HL-60 (cell line): ENCODE data around the gene DNMT1.

Source experiments
- DNase-seq, 2 experiments: peaks; one replicate each; pipeline ENCODE4 v3.0.0-alpha.2; 2010 to 2020; ENCODE audit warnings: low read depth in 1 of 2, low spot score in 1 of 2
- H3K27ac ChIP-seq: fragments of 250-450 bp; sonication (Bioruptor Pico); replicated peaks from 2 replicates; pipeline ENCODE4 v1.5.1; 2020; ENCODE audit warnings: mild to moderate bottlenecking, moderate library complexity
- H3K27me3 ChIP-seq: fragments of 250-450 bp; sonication (Bioruptor Pico); 2 replicates; pipeline ENCODE4 v1.5.1; 2021; ENCODE audit warnings: mild to moderate bottlenecking, moderate library complexity; ENCODE audit not compliant: insufficient read depth, poor library complexity, severe bottlenecking
- H3K4me3 ChIP-seq: replicated peaks from 2 replicates; pipeline ENCODE4 v1.5.1; 2011; ENCODE audit warnings: mild to moderate bottlenecking, control low read depth, low read length; ENCODE audit not compliant: insufficient read depth
- GABPA ChIP-seq: IDR thresholded peaks from 2 replicates; pipeline ENCODE4 v1.6.1; 2012; ENCODE audit warnings: low read depth
- POLR2AphosphoS5 ChIP-seq: IDR thresholded peaks from 2 replicates; pipeline ENCODE4 v1.6.1; 2012; ENCODE audit warnings: low read depth
- SPI1 ChIP-seq: IDR thresholded peaks from 2 replicates; pipeline ENCODE4 v1.6.1; 2012; ENCODE audit warnings: low read depth, mild to moderate bottlenecking, borderline replicate concordance
- TF ChIP-seq, protein P1 (sequence below): IDR thresholded peaks from one replicate; pipeline ENCODE4 v1.5.1; 2011; ENCODE audit warnings: low read length, control low read depth, inconsistent platforms; ENCODE audit not compliant: insufficient read depth
- TF ChIP-seq, protein P2 (sequence below): IDR thresholded peaks from 2 replicates; pipeline ENCODE4 v1.6.1; 2012; ENCODE audit warnings: low read depth; ENCODE audit not compliant: insufficient replicate concordance

The DNMT1 gene

DNA sequence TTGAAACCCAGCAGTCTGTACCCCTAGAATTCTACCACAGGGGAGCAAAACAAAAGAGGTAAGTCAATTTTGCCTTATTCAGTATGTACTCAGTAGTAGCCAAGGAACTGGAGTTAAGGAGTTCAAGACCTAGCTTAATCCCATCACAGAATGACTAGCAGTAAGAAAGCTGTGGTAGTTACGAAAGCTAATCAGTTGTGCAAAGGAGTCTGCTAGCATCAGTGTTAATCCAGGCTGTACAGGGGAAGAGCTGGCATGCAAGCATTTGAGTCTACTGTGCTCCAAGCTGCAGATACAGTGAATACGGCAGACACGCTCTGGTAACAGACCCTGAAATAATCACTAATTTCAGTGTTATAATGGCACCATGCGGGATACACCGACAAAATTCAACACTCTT is 4.7 kb downstream of the DNMT1 start:
- no peaks in the 10 kb centered on the region for H3K27me3 ChIP-seq
- no peak overlapping the region for H3K27ac ChIP-seq
- DNase-seq, result peak in 1 of 2 experiments; percentile 70
- no peak overlapping the region for H3K4me3 ChIP-seq
- TF ChIP-seq, protein P1, sequence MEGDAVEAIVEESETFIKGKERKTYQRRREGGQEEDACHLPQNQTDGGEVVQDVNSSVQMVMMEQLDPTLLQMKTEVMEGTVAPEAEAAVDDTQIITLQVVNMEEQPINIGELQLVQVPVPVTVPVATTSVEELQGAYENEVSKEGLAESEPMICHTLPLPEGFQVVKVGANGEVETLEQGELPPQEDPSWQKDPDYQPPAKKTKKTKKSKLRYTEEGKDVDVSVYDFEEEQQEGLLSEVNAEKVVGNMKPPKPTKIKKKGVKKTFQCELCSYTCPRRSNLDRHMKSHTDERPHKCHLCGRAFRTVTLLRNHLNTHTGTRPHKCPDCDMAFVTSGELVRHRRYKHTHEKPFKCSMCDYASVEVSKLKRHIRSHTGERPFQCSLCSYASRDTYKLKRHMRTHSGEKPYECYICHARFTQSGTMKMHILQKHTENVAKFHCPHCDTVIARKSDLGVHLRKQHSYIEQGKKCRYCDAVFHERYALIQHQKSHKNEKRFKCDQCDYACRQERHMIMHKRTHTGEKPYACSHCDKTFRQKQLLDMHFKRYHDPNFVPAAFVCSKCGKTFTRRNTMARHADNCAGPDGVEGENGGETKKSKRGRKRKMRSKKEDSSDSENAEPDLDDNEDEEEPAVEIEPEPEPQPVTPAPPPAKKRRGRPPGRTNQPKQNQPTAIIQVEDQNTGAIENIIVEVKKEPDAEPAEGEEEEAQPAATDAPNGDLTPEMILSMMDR, result no peak
- TF ChIP-seq GABPA, result no peak
- TF ChIP-seq, protein P2, sequence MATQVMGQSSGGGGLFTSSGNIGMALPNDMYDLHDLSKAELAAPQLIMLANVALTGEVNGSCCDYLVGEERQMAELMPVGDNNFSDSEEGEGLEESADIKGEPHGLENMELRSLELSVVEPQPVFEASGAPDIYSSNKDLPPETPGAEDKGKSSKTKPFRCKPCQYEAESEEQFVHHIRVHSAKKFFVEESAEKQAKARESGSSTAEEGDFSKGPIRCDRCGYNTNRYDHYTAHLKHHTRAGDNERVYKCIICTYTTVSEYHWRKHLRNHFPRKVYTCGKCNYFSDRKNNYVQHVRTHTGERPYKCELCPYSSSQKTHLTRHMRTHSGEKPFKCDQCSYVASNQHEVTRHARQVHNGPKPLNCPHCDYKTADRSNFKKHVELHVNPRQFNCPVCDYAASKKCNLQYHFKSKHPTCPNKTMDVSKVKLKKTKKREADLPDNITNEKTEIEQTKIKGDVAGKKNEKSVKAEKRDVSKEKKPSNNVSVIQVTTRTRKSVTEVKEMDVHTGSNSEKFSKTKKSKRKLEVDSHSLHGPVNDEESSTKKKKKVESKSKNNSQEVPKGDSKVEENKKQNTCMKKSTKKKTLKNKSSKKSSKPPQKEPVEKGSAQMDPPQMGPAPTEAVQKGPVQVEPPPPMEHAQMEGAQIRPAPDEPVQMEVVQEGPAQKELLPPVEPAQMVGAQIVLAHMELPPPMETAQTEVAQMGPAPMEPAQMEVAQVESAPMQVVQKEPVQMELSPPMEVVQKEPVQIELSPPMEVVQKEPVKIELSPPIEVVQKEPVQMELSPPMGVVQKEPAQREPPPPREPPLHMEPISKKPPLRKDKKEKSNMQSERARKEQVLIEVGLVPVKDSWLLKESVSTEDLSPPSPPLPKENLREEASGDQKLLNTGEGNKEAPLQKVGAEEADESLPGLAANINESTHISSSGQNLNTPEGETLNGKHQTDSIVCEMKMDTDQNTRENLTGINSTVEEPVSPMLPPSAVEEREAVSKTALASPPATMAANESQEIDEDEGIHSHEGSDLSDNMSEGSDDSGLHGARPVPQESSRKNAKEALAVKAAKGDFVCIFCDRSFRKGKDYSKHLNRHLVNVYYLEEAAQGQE, result no peak
- TF ChIP-seq POLR2AphosphoS5, result no peak
- TF ChIP-seq SPI1, result no peak

DNA sequence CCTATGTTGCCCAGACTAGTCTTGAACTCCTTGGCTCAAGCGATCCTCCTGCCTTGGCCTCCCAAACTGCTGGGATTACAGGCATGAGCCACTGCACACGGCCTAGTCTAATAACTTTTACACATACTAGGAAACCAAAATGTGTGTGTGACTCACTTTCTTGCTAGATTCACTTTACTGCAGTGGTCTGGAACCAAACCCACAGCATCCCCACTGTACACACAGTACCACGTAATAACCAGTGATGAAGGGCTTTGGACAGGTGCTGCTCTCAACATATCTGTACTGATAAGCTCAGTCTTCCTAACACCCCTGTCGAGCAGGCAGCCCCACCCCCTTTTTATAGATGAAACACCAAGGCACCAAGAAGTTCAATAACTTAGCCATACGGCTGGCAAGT is 5.1 kb downstream of the DNMT1 start:
- TF ChIP-seq, protein P2, result no peak
- TF ChIP-seq, protein P1, result no peak
- TF ChIP-seq GABPA (no peak), POLR2AphosphoS5 (no peak), SPI1 (no peak)
- H3K27ac ChIP-seq, result no peak overlapping the region
- no peaks in the 10 kb centered on the region for H3K27me3 ChIP-seq
- no peak for DNase-seq
- H3K4me3 ChIP-seq, result no peak overlapping the region

DNA sequence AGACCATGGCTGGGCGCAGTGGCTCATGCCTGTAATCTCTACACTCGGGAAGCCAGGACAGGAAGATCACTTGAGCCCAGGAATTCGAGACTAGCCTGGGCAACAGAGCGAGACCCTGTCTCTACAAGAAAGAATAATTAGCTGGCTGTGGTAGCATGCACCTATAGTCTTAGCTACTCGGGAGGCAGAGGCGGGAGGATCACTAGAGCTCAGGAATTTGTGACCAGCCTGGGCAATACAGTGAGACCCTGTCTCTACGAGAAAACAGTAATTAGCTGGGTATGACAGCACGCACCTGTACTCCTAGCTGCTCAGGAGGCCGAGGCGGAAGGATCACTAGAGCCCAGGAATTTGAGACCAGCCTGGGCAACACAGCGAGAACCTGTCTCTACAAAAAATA is 7.4 kb downstream of the DNMT1 start:
- TF ChIP-seq, protein P1, result no peak
- TF ChIP-seq POLR2AphosphoS5 (no peak), GABPA (no peak), SPI1 (no peak)
- TF ChIP-seq, protein P2, result no peak
- Histone ChIP-seq H3K27me3 (no peaks in the 10 kb centered on the region), H3K27ac (no peak overlapping the region), H3K4me3 (no peak overlapping the region)
- no peak for DNase-seq
